Measurements from ENCODE around the gene CCN5. TPM values are rescaled to one million over a fixed set of nuclear protein-coding genes. Genes with fewer than 3 reads are reported as not detected.

The CCN5 gene
- total RNA-seq, 1 experiment from 2014 or later, result 0.17 TPM

- in situ Hi-C loops (cut with HindIII; ENCODE audit: low sequenced_read_pairs), result no loop called here
- DNase-seq (ENCODE audit: low spot score), result no peak
Observed at GRCh38 chr20:44709380-44709779, 5.8 kb upstream of the CCN5 start.

- DNase-seq (ENCODE audit: low spot score), result no peak
- in situ Hi-C loops (cut with HindIII; ENCODE audit: low sequenced_read_pairs), result no loop called here
Observed at GRCh38 chr20:44709797-44710196, 5.4 kb upstream of the CCN5 start.

DNA sequence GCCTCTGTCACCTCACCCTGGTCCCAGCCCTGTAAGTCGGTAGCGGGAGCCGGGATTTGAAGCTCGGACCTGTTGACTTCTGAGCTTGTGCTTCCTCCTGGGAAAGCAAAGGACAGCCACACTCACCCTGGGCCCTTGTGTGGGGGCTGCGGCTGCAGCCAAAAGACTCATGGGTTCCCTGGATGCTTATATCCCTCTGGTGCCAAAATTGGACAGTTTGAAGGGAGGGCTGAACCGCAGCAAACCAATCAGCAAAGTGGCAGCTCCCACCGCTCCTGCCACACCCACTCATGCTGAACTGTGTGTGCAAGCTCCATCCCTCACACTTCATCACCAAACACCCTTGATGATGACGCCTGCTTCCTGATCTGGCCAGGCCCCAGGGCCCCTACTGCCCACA, 3.9 kb upstream of the CCN5 start:
- in situ Hi-C loops (cut with HindIII; ENCODE audit: low sequenced_read_pairs), result no loop called here
- DNase-seq (ENCODE audit: low spot score), result no peak

DNA sequence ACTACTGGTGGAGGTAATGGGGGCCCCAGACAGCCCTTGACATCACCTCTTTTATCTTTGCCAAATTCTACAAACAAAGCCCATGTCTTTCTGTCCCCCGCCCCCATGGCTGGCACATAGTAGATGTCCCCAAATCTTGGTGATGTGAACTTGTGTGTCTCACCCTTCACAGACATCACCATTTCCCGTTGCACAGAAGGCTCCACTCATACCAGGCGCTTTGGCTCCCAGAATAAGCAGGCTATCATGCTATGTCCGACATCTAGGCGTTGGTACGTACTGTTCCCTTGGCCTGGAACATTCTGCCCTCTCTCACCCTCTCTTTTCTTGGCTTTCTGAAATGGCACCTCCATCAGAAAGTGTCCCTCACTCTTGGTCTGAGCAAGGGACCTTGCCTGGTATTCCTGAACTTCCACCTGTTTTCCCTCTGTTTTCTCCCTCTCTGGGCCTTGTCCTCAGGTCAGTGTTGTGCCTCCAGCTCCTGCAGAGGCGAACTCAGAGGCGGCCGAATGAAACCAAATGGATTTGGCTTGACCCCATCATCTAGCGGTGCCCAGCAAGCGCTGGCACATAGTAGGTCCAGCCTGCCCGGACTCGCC, 968 bp upstream of the CCN5 start:
- in situ Hi-C loops (cut with HindIII; ENCODE audit: low sequenced_read_pairs), result no loop called here
- DNase-seq (ENCODE audit: low spot score), result no peak

DNA sequence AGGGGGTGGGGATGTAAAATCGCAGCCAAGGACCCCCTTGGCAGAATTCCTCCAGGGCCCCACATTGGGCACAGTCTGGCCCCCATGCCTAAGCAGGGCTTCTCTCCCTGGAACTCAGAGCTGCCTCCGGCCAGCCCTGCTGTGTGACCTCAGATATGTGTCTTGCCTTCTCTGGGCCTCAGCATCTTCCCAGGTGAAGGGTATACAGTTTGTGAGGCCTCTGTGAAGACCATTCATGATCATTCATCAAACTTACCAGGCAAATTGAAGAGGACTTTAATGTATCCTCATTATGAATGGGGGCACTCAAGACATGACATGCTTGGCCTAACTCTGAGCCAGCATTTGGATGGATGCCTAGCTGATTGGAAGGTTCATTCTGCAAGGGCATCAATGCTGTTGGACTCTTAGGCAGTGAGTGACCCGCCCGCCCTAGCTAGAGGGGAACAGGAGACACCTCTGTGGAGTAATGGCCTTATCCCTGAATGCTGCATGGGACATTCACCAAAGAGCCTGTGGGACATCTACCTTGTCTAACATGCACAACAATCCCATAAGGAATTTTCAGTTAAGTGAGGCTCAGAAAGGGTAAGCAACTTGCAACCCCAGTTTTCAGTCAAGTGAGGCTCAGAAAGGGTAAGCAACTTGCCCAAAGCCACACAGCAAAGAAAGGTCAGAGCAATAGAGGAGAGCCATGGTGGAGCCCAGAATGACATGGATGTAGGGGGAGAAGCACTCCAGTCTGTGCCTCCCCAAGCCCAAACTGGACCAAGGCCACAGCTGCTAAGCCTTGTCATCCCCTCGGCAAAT, 535 bp downstream of the CCN5 start:
- DNase-seq (ENCODE audit: low spot score), result no peak
- in situ Hi-C loops (cut with HindIII; ENCODE audit: low sequenced_read_pairs), result no loop called here

DNA sequence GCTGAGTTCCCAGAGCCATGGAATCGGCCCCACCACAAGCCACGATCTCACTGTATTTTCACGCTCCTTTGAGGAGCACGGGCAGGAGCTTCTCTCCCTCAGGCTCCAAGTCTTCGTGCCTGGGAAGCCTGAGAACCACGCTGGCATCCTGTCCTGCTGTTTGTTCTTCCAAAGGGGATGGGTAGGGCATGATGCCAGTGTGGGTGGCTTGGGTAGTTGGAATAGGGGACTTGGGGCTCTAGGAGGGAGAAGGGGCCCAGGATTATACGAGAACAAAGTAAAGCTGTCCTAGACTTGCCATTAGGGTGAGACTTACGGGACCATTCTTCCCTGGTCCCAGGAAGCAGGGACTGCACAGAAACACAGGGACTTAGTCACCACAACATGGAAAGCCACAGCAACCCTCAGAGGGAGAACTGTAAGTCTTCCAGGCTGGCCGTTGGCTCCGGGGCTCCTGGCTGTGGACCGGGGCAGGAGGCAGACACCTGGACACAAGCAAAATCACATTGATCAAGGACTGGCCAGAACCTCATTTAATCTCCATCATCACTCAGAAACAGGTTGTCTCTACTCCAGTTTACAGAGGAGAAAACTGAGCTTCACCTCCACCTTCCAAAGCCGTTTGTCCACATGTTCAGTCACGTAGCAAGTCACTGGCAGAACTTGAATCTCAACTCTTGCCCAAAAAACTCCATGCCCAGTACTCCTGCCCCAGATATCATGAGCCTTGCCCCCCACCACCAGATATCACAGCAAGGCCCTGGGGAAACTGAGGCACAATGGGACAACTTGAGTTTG, 1.3 kb downstream of the CCN5 start:
- in situ Hi-C loops (cut with HindIII; ENCODE audit: low sequenced_read_pairs), result no loop called here

GRCh38 chr20:44717986-44718385, 2.8 kb downstream of the CCN5 start:
- no peak for DNase-seq (ENCODE audit: low spot score)
- in situ Hi-C loops (cut with HindIII; ENCODE audit: low sequenced_read_pairs), result no loop called here

More for the DNA sequence above, 1.3 kb downstream of the CCN5 start:
- no peak for DNase-seq (ENCODE audit: low spot score)

DNA sequence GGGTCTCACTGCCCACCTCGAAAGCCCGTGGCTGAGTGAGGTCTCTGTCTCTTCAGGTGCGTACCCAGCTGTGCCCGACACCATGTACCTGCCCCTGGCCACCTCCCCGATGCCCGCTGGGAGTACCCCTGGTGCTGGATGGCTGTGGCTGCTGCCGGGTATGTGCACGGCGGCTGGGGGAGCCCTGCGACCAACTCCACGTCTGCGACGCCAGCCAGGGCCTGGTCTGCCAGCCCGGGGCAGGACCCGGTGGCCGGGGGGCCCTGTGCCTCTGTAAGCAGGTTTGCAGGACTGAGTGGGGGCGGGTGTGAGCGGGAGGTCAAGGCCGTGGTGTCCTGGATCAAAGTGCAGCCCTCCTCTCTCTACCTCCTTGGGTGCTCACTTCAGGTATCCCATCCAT, 4.7 kb downstream of the CCN5 start:
- in situ Hi-C loops (cut with HindIII; ENCODE audit: low sequenced_read_pairs), result no loop called here
- no peak for DNase-seq (ENCODE audit: low spot score)

- in situ Hi-C loops (cut with HindIII; ENCODE audit: low sequenced_read_pairs), result no loop called here
- peak; percentile 50 for DNase-seq (ENCODE audit: low spot score)
Observed at GRCh38 chr20:44720621-44720996, 5.4 kb downstream of the CCN5 start.

- no peak for DNase-seq (ENCODE audit: low spot score)
- in situ Hi-C loops (cut with HindIII; ENCODE audit: low sequenced_read_pairs), result no loop called here
Observed at GRCh38 chr20:44720997-44721784, 6.0 kb downstream of the CCN5 start.

DNA sequence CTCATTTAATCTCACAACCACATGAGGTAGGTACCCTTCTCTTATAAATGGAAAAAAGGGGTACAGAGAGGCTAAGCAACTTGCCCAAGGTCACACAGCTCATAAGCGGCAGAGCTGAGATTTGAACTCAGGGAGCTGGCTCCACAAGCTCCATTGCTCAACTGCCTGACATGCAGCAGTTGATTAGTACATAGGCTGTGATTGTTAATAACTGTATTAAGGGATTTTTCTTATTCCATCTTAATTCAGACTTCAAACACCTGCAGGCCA, 6.6 kb downstream of the CCN5 start:
- no peak for DNase-seq (ENCODE audit: low spot score)
- in situ Hi-C loops (cut with HindIII; ENCODE audit: low sequenced_read_pairs), result no loop called here

DNA sequence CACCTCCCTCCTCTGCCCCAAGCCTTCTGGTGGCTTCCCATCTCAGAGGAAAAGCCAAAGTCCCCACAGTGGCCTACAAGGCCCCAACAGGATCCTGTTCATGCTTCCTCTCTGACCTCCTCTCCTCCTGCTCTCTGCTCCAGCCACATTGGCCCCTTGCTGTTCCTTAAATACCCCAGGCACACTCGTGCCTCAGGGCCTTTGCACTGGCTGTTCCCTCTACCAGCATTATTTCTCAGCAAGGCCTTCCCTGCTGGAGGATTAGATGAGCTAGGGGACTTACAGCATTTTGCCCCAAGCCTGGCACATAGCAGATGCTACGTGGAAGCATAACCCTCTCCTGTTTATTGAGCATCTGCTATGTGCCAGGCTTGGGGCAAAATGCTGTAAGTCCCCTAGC, 7.8 kb downstream of the CCN5 start:
- in situ Hi-C loops (cut with HindIII; ENCODE audit: low sequenced_read_pairs), result no loop called here
- no peak for DNase-seq (ENCODE audit: low spot score)

GRCh38 chr20:44723391-44723790, 8.2 kb downstream of the CCN5 start:
- in situ Hi-C loops (cut with HindIII; ENCODE audit: low sequenced_read_pairs), result no loop called here
- DNase-seq (ENCODE audit: low spot score), result no peak

DNA sequence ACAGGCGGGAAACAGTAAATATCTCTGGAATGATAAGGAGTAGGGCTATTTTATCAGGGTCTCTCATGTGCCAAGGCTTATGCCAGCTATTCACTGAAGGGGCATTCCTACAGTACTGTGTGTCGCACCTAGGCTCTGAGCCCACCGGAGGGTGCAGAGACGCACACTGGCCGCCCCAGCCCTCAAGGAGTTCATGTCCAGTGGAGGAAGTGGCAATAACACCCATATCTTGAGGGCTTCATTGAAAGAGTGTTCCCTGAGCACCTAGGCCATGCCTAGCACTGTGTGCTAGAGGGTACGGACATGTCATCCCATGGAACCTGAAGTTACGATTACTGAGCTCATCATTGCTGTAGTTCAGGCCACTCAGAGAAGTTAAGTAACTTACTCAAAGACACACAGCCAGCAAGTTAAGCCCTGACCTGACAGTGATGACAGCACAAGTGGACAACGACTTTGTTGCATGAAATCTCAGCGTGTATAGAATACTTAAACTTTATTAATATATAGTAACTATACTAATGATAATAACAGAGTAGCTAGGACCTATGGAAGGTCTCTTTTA, 8.7 kb downstream of the CCN5 start:
- DNase-seq (ENCODE audit: low spot score), result no peak
- in situ Hi-C loops (cut with HindIII; ENCODE audit: low sequenced_read_pairs), result no loop called here

DNA sequence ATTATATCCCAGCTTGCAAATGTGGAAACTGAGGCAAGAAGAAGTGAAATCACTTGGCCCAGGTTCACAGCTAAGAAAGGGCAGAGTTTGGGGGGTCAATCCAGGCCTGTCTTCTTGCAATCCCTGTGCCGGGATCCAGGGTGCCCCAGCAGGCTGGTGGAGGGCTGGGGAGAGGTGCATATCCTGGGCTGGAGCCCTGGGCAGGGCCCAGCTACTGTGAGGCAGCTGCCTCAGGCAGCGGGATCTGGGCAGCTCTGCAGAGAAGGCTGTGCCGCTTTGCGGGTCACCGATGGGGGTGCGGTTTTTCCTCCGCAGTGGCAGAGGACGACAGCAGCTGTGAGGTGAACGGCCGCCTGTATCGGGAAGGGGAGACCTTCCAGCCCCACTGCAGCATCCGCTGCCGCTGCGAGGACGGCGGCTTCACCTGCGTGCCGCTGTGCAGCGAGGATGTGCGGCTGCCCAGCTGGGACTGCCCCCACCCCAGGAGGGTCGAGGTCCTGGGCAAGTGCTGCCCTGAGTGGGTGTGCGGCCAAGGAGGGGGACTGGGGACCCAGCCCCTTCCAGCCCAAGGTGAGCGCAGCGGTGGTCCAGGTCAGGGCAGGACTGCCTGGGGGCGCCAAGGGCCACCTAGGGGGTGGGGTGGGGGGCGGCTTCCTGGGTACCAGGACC, 9.4 kb downstream of the CCN5 start:
- in situ Hi-C loops (cut with HindIII; ENCODE audit: low sequenced_read_pairs), result no loop called here
- DNase-seq (ENCODE audit: low spot score), result no peak

DNA sequence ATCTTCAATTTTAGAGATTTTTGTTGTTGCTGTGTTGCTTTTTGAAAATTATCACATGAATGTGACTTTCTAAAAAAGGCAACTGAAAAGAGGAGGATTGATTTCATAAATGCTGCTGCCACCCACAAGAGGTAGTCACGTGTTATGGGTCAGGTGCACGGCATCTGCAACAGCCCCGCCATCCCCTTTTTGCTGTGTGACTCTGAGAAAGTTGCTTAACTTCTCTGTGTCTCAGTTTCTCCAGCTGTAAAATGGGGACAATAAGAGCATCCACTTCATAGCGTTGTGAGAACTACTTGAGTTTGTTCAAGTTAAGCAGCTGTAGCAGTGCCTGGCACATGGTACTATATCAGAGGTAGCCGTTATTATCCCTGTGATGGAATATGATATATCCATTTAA, 10.7 kb downstream of the CCN5 start:
- no peak for DNase-seq (ENCODE audit: low spot score)
- in situ Hi-C loops (cut with HindIII; ENCODE audit: low sequenced_read_pairs), result no loop called here

DNA sequence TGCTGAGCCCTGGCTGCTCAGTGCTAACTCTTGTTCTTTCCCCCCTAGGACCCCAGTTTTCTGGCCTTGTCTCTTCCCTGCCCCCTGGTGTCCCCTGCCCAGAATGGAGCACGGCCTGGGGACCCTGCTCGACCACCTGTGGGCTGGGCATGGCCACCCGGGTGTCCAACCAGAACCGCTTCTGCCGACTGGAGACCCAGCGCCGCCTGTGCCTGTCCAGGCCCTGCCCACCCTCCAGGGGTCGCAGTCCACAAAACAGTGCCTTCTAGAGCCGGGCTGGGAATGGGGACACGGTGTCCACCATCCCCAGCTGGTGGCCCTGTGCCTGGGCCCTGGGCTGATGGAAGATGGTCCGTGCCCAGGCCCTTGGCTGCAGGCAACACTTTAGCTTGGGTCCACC, 11.9 kb downstream of the CCN5 start:
- no peak for DNase-seq (ENCODE audit: low spot score)
- in situ Hi-C loops (cut with HindIII; ENCODE audit: low sequenced_read_pairs), result no loop called here

DNA sequence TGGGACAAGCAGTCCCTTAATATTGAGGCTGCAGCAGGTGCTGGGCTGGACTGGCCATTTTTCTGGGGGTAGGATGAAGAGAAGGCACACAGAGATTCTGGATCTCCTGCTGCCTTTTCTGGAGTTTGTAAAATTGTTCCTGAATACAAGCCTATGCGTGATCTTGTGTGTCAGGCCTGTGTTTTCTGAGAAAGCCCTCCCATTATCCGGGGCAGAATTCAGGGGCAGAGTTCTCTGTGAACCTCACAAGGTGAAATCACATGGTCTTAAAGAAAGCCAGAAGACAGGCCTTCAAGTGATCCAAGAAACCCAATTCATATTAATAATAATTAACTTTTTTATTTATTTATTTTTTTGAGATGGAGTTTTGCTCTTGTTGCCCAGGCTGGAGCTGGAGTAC, 12.5 kb downstream of the CCN5 start:
- no peak for DNase-seq (ENCODE audit: low spot score)
- in situ Hi-C loops (cut with HindIII; ENCODE audit: low sequenced_read_pairs), result no loop called here

DNA sequence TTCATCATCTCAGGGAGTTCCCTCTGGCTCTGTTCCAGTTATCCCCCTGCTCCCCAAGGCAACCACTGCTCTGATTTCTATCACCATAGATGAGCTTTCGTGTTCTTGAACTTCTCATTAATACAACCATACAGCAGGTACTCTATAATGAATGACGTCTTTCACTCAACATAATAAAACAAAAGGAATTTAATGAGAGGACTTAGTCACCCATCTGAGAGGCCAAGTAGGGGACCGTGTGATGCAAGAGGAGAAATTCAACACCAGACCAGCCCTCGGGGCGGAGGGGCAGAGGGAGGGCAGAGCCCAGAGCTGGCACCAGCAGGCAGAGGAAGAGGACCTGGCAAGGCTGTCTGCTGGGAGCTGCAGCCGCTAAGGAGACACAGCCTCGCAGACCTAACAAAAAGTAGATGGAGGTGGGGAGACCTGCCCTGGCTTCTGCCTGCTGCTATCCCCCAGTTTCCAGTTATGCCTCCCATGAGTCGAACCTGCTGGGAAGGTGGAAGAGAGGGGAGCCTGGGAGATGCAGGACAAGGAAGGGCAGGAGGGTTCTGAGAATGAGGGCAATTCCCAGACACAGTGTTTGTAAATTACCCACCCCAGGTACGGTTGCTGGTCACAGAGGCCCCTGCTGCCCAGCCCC, 13.8 kb downstream of the CCN5 start:
- in situ Hi-C loops (cut with HindIII; ENCODE audit: low sequenced_read_pairs), result no loop called here
- no peak for DNase-seq (ENCODE audit: low spot score)

All from G401 (cell line).